Keratinocyte (primary cell): Measurements from ENCODE around the gene DTNB. TPM values are rescaled to one million over a fixed set of nuclear protein-coding genes. Genes with fewer than 3 reads are reported as not detected.

Experiments
- DNase-seq: peaks from one replicate; pipeline ENCODE4 v3.0.0-alpha.2; 2011; ENCODE audit warnings: low read depth, missing footprints, low spot score
- FAIRE-seq: peaks from 2 replicates; lab custom pipeline; 2011; peaks lifted over from hg19 to GRCh38; lab: Jason Lieb, UNC
- H2AFZ ChIP-seq: 2 replicates; pipeline ENCODE4 v1.6.0; 2012; ENCODE audit warnings: low read length, control low read depth, inconsistent platforms; ENCODE audit not compliant: control insufficient read depth
- H3K27ac ChIP-seq: 2 replicates; pipeline ENCODE4 v1.5.1; 2011; ENCODE audit warnings: low read length; ENCODE audit not compliant: control insufficient read depth, insufficient read depth
- H3K27me3 ChIP-seq: 3 replicates; pipeline ENCODE4 v1.6.0; 2011; ENCODE audit warnings: low read length; ENCODE audit not compliant: control insufficient read depth, insufficient read depth; ENCODE audit errors: extremely low read depth
- H3K36me3 ChIP-seq, 2 experiments: 2 replicates in 1 of 2; 3 replicates in 1 of 2; pipeline ENCODE4 v1.5.1; 2011; ENCODE audit warnings: low read length in 2 of 2, mild to moderate bottlenecking in 1 of 2; ENCODE audit not compliant: control insufficient read depth in 2 of 2, insufficient read depth in 2 of 2; ENCODE audit errors: extremely low read depth in 1 of 2
- H3K4me1 ChIP-seq: 3 replicates; pipeline ENCODE4 v1.5.1; 2011; ENCODE audit warnings: low read length; ENCODE audit not compliant: control insufficient read depth, insufficient read depth; ENCODE audit errors: extremely low read depth
- H3K4me2 ChIP-seq: 3 replicates; pipeline ENCODE4 v1.6.0; 2011; ENCODE audit warnings: low read depth, low read length; ENCODE audit not compliant: control insufficient read depth, insufficient read depth; ENCODE audit errors: extremely low read depth
- H3K4me3 ChIP-seq, 3 experiments: fragments of 200-600 bp in 1 of 3; sonication (generic) in 1 of 3; 2 replicates in 2 of 3; 3 replicates in 1 of 3; pipeline ENCODE4 v1.5.1; 2011 to 2016; ENCODE audit warnings: low read length in 3 of 3, mild to moderate bottlenecking in 3 of 3, control low read depth in 2 of 3, inconsistent platforms in 1 of 3, low read depth in 1 of 3, mixed read lengths in 1 of 3, mixed run types in 1 of 3, moderate library complexity in 1 of 3; ENCODE audit not compliant: control insufficient read depth in 2 of 3, insufficient read depth in 2 of 3; ENCODE audit errors: extremely low read depth in 1 of 3
- H3K79me2 ChIP-seq: 2 replicates; pipeline ENCODE4 v1.6.0; 2012; ENCODE audit warnings: low read length; ENCODE audit not compliant: control insufficient read depth, insufficient read depth
- H3K9ac ChIP-seq: 3 replicates; pipeline ENCODE4 v1.6.0; 2011; ENCODE audit warnings: low read length; ENCODE audit not compliant: control insufficient read depth, insufficient read depth; ENCODE audit errors: extremely low read depth
- H3K9me1 ChIP-seq: 3 replicates; pipeline ENCODE4 v1.6.0; 2011; ENCODE audit warnings: low read length; ENCODE audit not compliant: control insufficient read depth, insufficient read depth; ENCODE audit errors: extremely low read depth
- H3K9me3 ChIP-seq: 2 replicates; pipeline ENCODE4 v1.5.1; 2012; ENCODE audit warnings: low read depth, low read length; ENCODE audit not compliant: control insufficient read depth
- H4K20me1 ChIP-seq: 3 replicates; pipeline ENCODE4 v1.6.0; 2011; ENCODE audit warnings: low read length; ENCODE audit not compliant: control insufficient read depth, insufficient read depth; ENCODE audit errors: extremely low read depth
- EZH2 ChIP-seq: IDR thresholded peaks from one replicate; pipeline ENCODE4 v1.6.1; 2012; ENCODE audit warnings: inconsistent platforms, mild to moderate bottlenecking, low read length, moderate library complexity
- dilution Hi-C: fragments of 300-500 bp; cut with MboI; formaldehyde crosslinking; loops from one replicate; pipeline ENCODE4 v1.7.0; 2020; ENCODE audit warnings: low sequenced_read_pairs; ENCODE audit not compliant: extremely low pct_ligation_motif_present
- polyA plus RNA-seq, 5 experiments: library from polyadenylated mRNA; depleted of rRNA in 3 of 5; stranded (reverse) in 3 of 5; stranded (forward) in 1 of 5; unstranded in 1 of 5; fragments of >200 nt; gene quantifications; 1 replicate in 1 of 5; 2 replicates in 3 of 5; 3 replicates in 1 of 5; pipeline versions ENCODE4 v1.2.1 to v1.2.3, GENCODE V29; 2011 to 2012; ENCODE audit warnings: missing spikeins in 2 of 5, low read depth in 1 of 5, low replicate concordance in 1 of 5
- TF ChIP-seq, protein P1 (sequence below), 3 experiments: IDR thresholded peaks in 1 of 3; conservative IDR thresholded peaks in 1 of 3; optimal IDR thresholded peaks in 1 of 3; 2 replicates in 2 of 3; 3 replicates in 1 of 3; pipeline versions ENCODE3 to v1.5.1; 2011; ENCODE audit warnings: low read length in 3 of 3, mild to moderate bottlenecking in 3 of 3, moderate library complexity in 2 of 3, control low read depth in 1 of 3, inconsistent platforms in 1 of 3; ENCODE audit not compliant: insufficient read depth in 2 of 3; ENCODE audit errors: extremely low read depth in 1 of 3

The DTNB gene
- polyA plus RNA-seq, 1 donor (not counting 4 experiments of a cell fraction or from before 2014, with no cell fraction given): 31.5 TPM

DNA sequence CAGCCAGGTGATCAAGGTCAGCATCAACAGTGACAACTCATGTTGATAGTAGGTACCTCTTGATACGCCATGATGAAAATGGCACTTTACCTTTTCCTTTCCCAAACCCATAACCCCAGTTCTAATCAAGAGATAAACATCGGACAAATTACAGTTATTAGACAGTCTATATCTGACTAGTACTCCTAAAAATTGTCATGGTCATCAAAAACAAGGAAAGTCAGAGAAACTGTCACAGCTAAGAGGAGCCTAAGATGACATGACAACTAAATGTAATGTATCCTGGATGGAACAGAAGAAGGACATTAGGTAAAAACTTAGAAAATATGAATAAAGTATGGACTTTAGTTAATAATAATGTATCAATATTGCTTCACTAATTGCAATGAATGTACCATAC, 234.6 kb downstream of the DTNB start:
- no peak for TF ChIP-seq EZH2
- TF ChIP-seq, protein P1, sequence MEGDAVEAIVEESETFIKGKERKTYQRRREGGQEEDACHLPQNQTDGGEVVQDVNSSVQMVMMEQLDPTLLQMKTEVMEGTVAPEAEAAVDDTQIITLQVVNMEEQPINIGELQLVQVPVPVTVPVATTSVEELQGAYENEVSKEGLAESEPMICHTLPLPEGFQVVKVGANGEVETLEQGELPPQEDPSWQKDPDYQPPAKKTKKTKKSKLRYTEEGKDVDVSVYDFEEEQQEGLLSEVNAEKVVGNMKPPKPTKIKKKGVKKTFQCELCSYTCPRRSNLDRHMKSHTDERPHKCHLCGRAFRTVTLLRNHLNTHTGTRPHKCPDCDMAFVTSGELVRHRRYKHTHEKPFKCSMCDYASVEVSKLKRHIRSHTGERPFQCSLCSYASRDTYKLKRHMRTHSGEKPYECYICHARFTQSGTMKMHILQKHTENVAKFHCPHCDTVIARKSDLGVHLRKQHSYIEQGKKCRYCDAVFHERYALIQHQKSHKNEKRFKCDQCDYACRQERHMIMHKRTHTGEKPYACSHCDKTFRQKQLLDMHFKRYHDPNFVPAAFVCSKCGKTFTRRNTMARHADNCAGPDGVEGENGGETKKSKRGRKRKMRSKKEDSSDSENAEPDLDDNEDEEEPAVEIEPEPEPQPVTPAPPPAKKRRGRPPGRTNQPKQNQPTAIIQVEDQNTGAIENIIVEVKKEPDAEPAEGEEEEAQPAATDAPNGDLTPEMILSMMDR (optimal IDR thresholded peaks at IDR 0.05 in 1 of 3, IDR thresholded peaks at IDR 0.05 in 1 of 3, conservative IDR thresholded peaks at IDR 0.05 in 1 of 3; ENCODE audit: extremely low read depth in 1 of 3, insufficient read depth in 2 of 3, low read length in 3 of 3): no peak
- dilution Hi-C loops: no loop called here

DNA sequence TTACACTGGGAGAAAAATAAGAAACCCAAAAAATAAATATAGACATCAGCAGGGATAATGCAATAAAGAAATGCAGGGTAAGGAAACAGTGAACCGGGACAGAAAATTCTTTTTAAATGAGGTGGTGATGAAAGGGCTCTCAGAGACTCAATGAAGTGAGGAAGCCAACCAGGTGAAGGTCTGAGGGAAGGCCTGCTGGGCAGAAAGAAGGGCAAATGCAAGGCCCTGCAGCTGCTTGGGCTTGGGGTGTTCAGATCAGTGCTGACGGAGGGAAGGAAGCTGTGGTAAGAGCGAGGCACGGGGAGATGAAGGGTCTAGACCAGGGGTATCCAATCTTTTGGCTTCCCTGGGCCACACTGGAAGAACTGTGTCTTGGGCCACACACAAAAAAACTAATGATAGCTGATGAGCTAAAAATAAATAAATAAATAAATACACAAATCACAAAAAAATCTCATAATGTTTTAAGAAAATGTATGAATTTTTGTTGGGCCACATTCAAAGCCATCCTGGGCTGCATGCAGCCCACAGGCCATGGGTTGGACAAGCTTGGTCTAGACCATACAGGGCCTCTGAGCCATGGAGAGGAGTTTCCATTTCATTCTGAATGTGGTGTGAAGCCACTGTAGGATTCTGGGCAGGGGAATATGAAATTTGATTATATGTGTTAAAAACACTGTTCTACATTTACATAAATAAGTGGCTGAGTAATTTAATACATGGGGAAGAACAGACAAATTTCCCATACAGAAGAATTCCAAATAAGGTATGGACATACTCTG, 235.3 kb downstream of the DTNB start:
- H3K27ac ChIP-seq: no peak overlapping the region
- H4K20me1 ChIP-seq: no peaks in the 10 kb centered on the region
- dilution Hi-C loops: no loop called here
- no peaks in the 10 kb centered on the region for H3K79me2 ChIP-seq
- FAIRE-seq (no peak), DNase-seq (no peak)
- no peak overlapping the region for H3K9ac ChIP-seq
- no peaks in the 10 kb centered on the region for H3K9me1 ChIP-seq
- H3K4me2 ChIP-seq: no peak overlapping the region
- no peak overlapping the region for H3K4me3 ChIP-seq
- TF ChIP-seq, protein P1 (optimal IDR thresholded peaks at IDR 0.05 in 1 of 3, IDR thresholded peaks at IDR 0.05 in 1 of 3, conservative IDR thresholded peaks at IDR 0.05 in 1 of 3; ENCODE audit: extremely low read depth in 1 of 3, insufficient read depth in 2 of 3, low read length in 3 of 3): no peak
- no peak for TF ChIP-seq EZH2
- H3K27me3 ChIP-seq: no peaks in the 10 kb centered on the region
- no peak overlapping the region for H2AFZ ChIP-seq
- H3K9me3 ChIP-seq: no peaks in the 10 kb centered on the region
- H3K36me3 ChIP-seq: no peaks in the 10 kb centered on the region
- no peaks in the 10 kb centered on the region for H3K4me1 ChIP-seq

More for the DNA sequence above, 234.6 kb downstream of the DTNB start:
- FAIRE-seq (no peak), DNase-seq (no peak)
- Histone ChIP-seq H3K9ac (no peak overlapping the region), H3K4me3 (no peak overlapping the region), H3K4me2 (no peak overlapping the region), H3K36me3 (peaks cover 0 to 4% of the 10 kb centered on the region in 2 experiments), H3K27me3 (no peaks in the 10 kb centered on the region), H2AFZ (no peak overlapping the region), H3K9me3 (no peaks in the 10 kb centered on the region), H3K79me2 (no peaks in the 10 kb centered on the region), H3K4me1 (no peaks in the 10 kb centered on the region), H3K27ac (no peak overlapping the region), H3K9me1 (no peaks in the 10 kb centered on the region), H4K20me1 (no peaks in the 10 kb centered on the region)
